ENCODE data around the gene MAPK12.

DNA sequence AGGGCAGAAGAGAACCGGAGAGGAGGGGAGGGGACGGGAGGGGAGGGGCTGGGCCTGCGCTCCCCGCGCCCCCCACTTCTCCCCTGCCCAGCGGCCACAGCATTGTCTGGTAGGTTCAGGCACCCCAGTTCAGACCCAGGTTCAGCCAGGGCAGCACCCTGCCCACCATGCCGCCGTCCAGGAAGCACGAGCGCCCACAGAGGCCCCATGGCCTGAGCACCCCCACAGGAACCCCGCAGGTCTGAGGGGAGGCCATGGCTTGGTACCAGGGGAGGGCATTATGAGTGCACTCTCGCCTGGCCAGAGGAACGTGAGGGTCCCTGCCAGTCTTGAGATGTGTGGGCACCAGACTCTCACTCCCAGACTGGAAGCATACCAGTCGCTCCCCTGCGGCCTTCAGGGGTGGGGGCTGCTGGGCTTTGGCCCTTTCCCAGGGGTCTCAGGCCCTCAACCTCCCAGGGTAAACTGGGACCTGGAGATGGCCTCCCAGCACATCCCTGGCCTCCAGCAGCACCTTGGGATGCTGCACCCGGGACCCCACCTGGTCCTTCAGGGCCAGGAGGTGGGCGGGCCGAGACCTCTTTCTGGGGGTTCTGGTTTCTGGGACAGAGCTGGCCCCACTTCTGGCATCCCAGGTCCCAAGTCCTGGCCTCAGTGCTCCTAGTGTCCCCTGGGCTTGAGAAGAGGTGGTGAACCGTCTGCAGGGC is 46.6 kb upstream of the MAPK12 start:
- TF ChIP-seq EZH2 (IDR thresholded peaks at IDR 0.05; ENCODE audit: borderline replicate concordance, insufficient read depth, low read depth, low read length, poor library complexity, severe bottlenecking) = no peak
- TF ChIP-seq, protein P1, sequence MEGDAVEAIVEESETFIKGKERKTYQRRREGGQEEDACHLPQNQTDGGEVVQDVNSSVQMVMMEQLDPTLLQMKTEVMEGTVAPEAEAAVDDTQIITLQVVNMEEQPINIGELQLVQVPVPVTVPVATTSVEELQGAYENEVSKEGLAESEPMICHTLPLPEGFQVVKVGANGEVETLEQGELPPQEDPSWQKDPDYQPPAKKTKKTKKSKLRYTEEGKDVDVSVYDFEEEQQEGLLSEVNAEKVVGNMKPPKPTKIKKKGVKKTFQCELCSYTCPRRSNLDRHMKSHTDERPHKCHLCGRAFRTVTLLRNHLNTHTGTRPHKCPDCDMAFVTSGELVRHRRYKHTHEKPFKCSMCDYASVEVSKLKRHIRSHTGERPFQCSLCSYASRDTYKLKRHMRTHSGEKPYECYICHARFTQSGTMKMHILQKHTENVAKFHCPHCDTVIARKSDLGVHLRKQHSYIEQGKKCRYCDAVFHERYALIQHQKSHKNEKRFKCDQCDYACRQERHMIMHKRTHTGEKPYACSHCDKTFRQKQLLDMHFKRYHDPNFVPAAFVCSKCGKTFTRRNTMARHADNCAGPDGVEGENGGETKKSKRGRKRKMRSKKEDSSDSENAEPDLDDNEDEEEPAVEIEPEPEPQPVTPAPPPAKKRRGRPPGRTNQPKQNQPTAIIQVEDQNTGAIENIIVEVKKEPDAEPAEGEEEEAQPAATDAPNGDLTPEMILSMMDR (IDR thresholded peaks at IDR 0.05) = no peak

Data from B cell (primary cell).